H9 (cell line): Measurements from ENCODE around the gene GABRB3. TPM values are rescaled to one million over a fixed set of nuclear protein-coding genes. Genes with fewer than 3 reads are reported as not detected.

Source experiments
- DNase-seq: peaks from one replicate; pipeline ENCODE4 v3.0.0-alpha.2; 2017
- H2AFZ ChIP-seq: one replicate; pipeline ENCODE4 v1.6.1; 2013; ENCODE audit warnings: mild to moderate bottlenecking, low read length, control low read depth, moderate library complexity
- H2AK5ac ChIP-seq: 2 replicates; pipeline ENCODE4 v1.6.1; 2013; ENCODE audit warnings: low read length, control low read depth, mixed read lengths; ENCODE audit not compliant: insufficient read length
- H2BK120ac ChIP-seq: one replicate; pipeline ENCODE4 v1.6.1; 2013; ENCODE audit warnings: low read depth, mild to moderate bottlenecking, low read length, control low read depth, inconsistent platforms; ENCODE audit not compliant: poor library complexity, severe bottlenecking
- H2BK12ac ChIP-seq: 2 replicates; pipeline ENCODE4 v1.6.1; 2013; ENCODE audit warnings: low read length, control low read depth, mixed read lengths, low read depth; ENCODE audit not compliant: insufficient read length
- H2BK15ac ChIP-seq: 2 replicates; pipeline ENCODE4 v1.6.1; 2013; ENCODE audit warnings: low read depth, low read length, control low read depth
- H2BK20ac ChIP-seq: one replicate; pipeline ENCODE4 v1.6.1; 2013; ENCODE audit warnings: low read depth, mild to moderate bottlenecking, low read length, control low read depth, inconsistent platforms; ENCODE audit not compliant: poor library complexity, severe bottlenecking
- H2BK5ac ChIP-seq: 2 replicates; pipeline ENCODE4 v1.6.1; 2013; ENCODE audit warnings: low read length, control low read depth, mixed read lengths; ENCODE audit not compliant: insufficient read length
- H3K14ac ChIP-seq: 2 replicates; pipeline ENCODE4 v1.6.1; 2013; ENCODE audit warnings: low read length, control low read depth; ENCODE audit not compliant: insufficient read depth
- H3K18ac ChIP-seq: 2 replicates; pipeline ENCODE4 v1.6.1; 2013; ENCODE audit warnings: low read depth, mild to moderate bottlenecking, mixed read lengths, low read length, control low read depth; ENCODE audit not compliant: insufficient read length
- H3K23ac ChIP-seq: 2 replicates; pipeline ENCODE4 v1.6.1; 2013; ENCODE audit warnings: low read length, control low read depth, mixed read lengths, low read depth; ENCODE audit not compliant: insufficient read length
- H3K23me2 ChIP-seq: 2 replicates; pipeline ENCODE4 v1.6.1; 2013; ENCODE audit warnings: low read depth, mild to moderate bottlenecking, mixed read lengths, low read length, control low read depth; ENCODE audit not compliant: insufficient read length, poor library complexity, severe bottlenecking
- H3K27ac ChIP-seq: 2 replicates; pipeline ENCODE4 v1.5.1; 2013; ENCODE audit warnings: low read length, control low read depth, mixed read lengths, low read depth; ENCODE audit not compliant: insufficient read length
- H3K27me3 ChIP-seq: 2 replicates; pipeline ENCODE4 v1.6.1; 2013; ENCODE audit warnings: low read length, control low read depth, inconsistent platforms; ENCODE audit not compliant: insufficient read depth
- H3K4ac ChIP-seq: 2 replicates; pipeline ENCODE4 v1.6.1; 2013; ENCODE audit warnings: low read depth, mild to moderate bottlenecking, control low read depth, inconsistent platforms, low read length, moderate library complexity
- H3K4me1 ChIP-seq: 2 replicates; pipeline ENCODE4 v1.6.1; 2013; ENCODE audit warnings: low read length, control low read depth, inconsistent platforms; ENCODE audit not compliant: insufficient read depth
- H3K4me2 ChIP-seq: 2 replicates; pipeline ENCODE4 v1.6.1; 2013; ENCODE audit warnings: low read length, control low read depth, mixed read lengths; ENCODE audit not compliant: insufficient read length, insufficient read depth
- H3K56ac ChIP-seq: 2 replicates; pipeline ENCODE4 v1.6.1; 2013; ENCODE audit warnings: low read depth, mild to moderate bottlenecking, mixed read lengths, low read length, control low read depth; ENCODE audit not compliant: insufficient read length
- H3K79me1 ChIP-seq: 2 replicates; pipeline ENCODE4 v1.6.1; 2013; ENCODE audit warnings: low read depth, mild to moderate bottlenecking, moderate library complexity, low read length, control low read depth, inconsistent platforms; ENCODE audit not compliant: insufficient read depth, poor library complexity, severe bottlenecking
- H3K79me2 ChIP-seq: 2 replicates; pipeline ENCODE4 v1.6.1; 2013; ENCODE audit warnings: low read length, control low read depth, inconsistent platforms; ENCODE audit not compliant: insufficient read depth
- H3K9ac ChIP-seq: 2 replicates; pipeline ENCODE4 v1.6.1; 2013; ENCODE audit warnings: low read length, control low read depth, mixed read lengths; ENCODE audit not compliant: insufficient read length; ENCODE audit errors: extremely low read depth
- H3K9me3 ChIP-seq: one replicate; pipeline ENCODE4 v1.6.1; 2013; ENCODE audit warnings: low read depth, low read length, inconsistent platforms; ENCODE audit not compliant: control insufficient read depth
- H3T11ph ChIP-seq: one replicate; pipeline ENCODE4 v1.6.1; 2013; ENCODE audit warnings: mild to moderate bottlenecking, low read length, control low read depth, inconsistent platforms
- H4K20me1 ChIP-seq: one replicate; pipeline ENCODE4 v1.6.1; 2013; ENCODE audit not compliant: control insufficient read depth, insufficient read length, insufficient read depth
- H4K5ac ChIP-seq: 2 replicates; pipeline ENCODE4 v1.6.1; 2013; ENCODE audit warnings: low read depth, mild to moderate bottlenecking, mixed read lengths, low read length, control low read depth; ENCODE audit not compliant: insufficient read length
- H4K8ac ChIP-seq: replicated peaks from 2 replicates; pipeline ENCODE4 v1.6.1; 2013; ENCODE audit warnings: low read length, control low read depth, mixed read lengths, low read depth; ENCODE audit not compliant: insufficient read length
- H4K91ac ChIP-seq: 2 replicates; pipeline ENCODE4 v1.6.1; 2013; ENCODE audit warnings: low read depth, mild to moderate bottlenecking, moderate library complexity, mixed read lengths, low read length, control low read depth; ENCODE audit not compliant: insufficient read length
- H3K27ac Mint-ChIP-seq, 3 experiments: 2 replicates in 2 of 3; 3 replicates in 1 of 3; pipeline ENCODE4 v1.8.0; 2020 to 2021; ENCODE audit warnings: mixed read lengths in 3 of 3, mild to moderate bottlenecking in 1 of 3, moderate library complexity in 1 of 3
- H3K27me3 Mint-ChIP-seq: 2 replicates; pipeline ENCODE4 v1.8.0; 2021; ENCODE audit warnings: low read depth, mild to moderate bottlenecking, moderate library complexity, mixed read lengths
- H3K36me3 Mint-ChIP-seq, 3 experiments: 2 replicates in 2 of 3; 3 replicates in 1 of 3; pipeline ENCODE4 v1.8.0; 2020 to 2021; ENCODE audit warnings: low read depth in 3 of 3, mixed read lengths in 3 of 3; ENCODE audit not compliant: insufficient read depth in 1 of 3
- H3K4me1 Mint-ChIP-seq, 2 experiments: 2 replicates each; pipeline ENCODE4 v1.8.0; 2020; ENCODE audit warnings: mixed read lengths in 2 of 2
- H3K4me3 Mint-ChIP-seq, 2 experiments: 2 replicates in 1 of 2; 3 replicates in 1 of 2; pipeline ENCODE4 v1.8.0; 2020 to 2021; ENCODE audit warnings: mild to moderate bottlenecking in 2 of 2, mixed read lengths in 2 of 2, moderate library complexity in 1 of 2
- H3K9me3 Mint-ChIP-seq, 2 experiments: 2 replicates in 1 of 2; 3 replicates in 1 of 2; pipeline ENCODE4 v1.8.0; 2020; ENCODE audit warnings: mild to moderate bottlenecking in 2 of 2, mixed read lengths in 2 of 2, moderate library complexity in 1 of 2
- WGBS: extraction: QIAGEN DNeasy Blood & Tissue Kit; methylation state at CpG from one replicate; pipeline ENCODE4 v1.1.7; 2013; ENCODE audit warnings: missing lambda C conversion rate, low lambda C conversion rate, mixed read lengths; ENCODE audit not compliant: insufficient read length; ENCODE audit errors: extremely low coverage; 5-methylcytosine and 5-hydroxymethylcytosine counted together
- total RNA-seq: library from RNA; stranded (reverse); gene quantifications from 2 replicates; pipeline ENCODE4 v1.2.1, GENCODE V29; 2021
- TF ChIP-seq, protein P1 (sequence below): fragments of 200-600 bp; sonication (generic); conservative IDR thresholded peaks from 3 replicates; pipeline ENCODE4 v1.8.0; 2021; ENCODE audit warnings: antibody characterized with exemption, mild to moderate bottlenecking

Gene GABRB3
- total RNA-seq, 1 experiment from 2014 or later = 98.2 TPM

DNA sequence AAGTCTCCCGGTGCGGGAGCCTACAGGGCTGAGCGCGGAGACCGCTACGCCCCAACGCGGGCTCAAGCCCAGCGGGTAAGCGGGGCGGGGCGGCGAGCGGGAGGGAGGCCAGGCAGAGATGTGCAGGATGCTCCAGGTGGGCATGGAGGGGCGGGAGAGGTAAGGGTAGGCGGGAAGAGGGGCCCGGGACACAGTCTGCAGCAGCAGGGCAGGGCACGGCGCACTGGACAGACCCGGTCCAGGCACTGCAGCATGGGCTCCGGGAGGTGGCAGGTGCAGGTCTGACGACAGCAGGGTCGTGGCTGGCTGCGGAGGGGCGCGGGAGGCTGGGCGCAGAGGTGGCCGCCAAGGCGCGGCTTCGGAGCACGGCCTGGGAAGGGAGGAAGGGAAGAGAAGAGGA, 102.8 kb downstream of the GABRB3 start:
- no peak overlapping the region for H4K91ac ChIP-seq
- WGBS = no CpG with 5 or more reads among the region's 32 CpGs
- H2AFZ ChIP-seq = no peak overlapping the region
- no peak overlapping the region for H2BK20ac ChIP-seq
- no peak overlapping the region for H3K4me2 ChIP-seq
- no peaks in the 10 kb centered on the region for H4K20me1 ChIP-seq
- H3K79me2 ChIP-seq = peaks cover 7% of the 10 kb centered on the region; the same call in 1 of the 2 replicates
- no peak overlapping the region for H2BK15ac ChIP-seq
- no peak overlapping the region for H2BK12ac ChIP-seq
- no peaks in the 10 kb centered on the region for H3K27me3 Mint-ChIP-seq
- no peak overlapping the region for H3K4ac ChIP-seq
- H3T11ph ChIP-seq = no peak overlapping the region
- peaks cover 11% of the 10 kb centered on the region; the same call in 1 of the 2 replicates for H3K4me1 ChIP-seq
- H3K23ac ChIP-seq = no peak overlapping the region
- no peak overlapping the region for H2BK120ac ChIP-seq
- peaks cover 44 to 56% of the 10 kb centered on the region in 2 experiments for H3K4me1 Mint-ChIP-seq
- H3K14ac ChIP-seq = no peak overlapping the region; the same call in 1 of the 2 replicates
- H3K56ac ChIP-seq = no peak overlapping the region
- H3K36me3 Mint-ChIP-seq = no peaks in the 10 kb centered on the region; a peak in 2 of 7 replicates
- H3K9ac ChIP-seq = no peak overlapping the region
- no peaks in the 10 kb centered on the region; a peak in 1 of 5 replicates for H3K9me3 Mint-ChIP-seq
- H4K5ac ChIP-seq = no peak overlapping the region
- H3K9me3 ChIP-seq = no peaks in the 10 kb centered on the region
- H2BK5ac ChIP-seq = no peak overlapping the region
- no peaks in the 10 kb centered on the region for H3K79me1 ChIP-seq
- H3K4me3 Mint-ChIP-seq = no peak overlapping the region
- no peak overlapping the region for H2AK5ac ChIP-seq
- H4K8ac ChIP-seq = no peak overlapping the region
- H3K18ac ChIP-seq = no peak overlapping the region
- TF ChIP-seq, protein P1, sequence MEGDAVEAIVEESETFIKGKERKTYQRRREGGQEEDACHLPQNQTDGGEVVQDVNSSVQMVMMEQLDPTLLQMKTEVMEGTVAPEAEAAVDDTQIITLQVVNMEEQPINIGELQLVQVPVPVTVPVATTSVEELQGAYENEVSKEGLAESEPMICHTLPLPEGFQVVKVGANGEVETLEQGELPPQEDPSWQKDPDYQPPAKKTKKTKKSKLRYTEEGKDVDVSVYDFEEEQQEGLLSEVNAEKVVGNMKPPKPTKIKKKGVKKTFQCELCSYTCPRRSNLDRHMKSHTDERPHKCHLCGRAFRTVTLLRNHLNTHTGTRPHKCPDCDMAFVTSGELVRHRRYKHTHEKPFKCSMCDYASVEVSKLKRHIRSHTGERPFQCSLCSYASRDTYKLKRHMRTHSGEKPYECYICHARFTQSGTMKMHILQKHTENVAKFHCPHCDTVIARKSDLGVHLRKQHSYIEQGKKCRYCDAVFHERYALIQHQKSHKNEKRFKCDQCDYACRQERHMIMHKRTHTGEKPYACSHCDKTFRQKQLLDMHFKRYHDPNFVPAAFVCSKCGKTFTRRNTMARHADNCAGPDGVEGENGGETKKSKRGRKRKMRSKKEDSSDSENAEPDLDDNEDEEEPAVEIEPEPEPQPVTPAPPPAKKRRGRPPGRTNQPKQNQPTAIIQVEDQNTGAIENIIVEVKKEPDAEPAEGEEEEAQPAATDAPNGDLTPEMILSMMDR = no peak
- DNase-seq = no peak
- peak overlapping the region in 2 of 3 experiments; percentile 31 to 63; a peak in 2 of 7 replicates for H3K27ac Mint-ChIP-seq
- no peaks in the 10 kb centered on the region for H3K23me2 ChIP-seq
- H3K27ac ChIP-seq = no peak overlapping the region
- no peaks in the 10 kb centered on the region for H3K27me3 ChIP-seq
